IPS-NIHi7 (cell line): Measurements from ENCODE around the gene KLHDC8A.
A peak's percentile ranks its signal among the peaks of the same experiment; 100 is the strongest.
"Not testable (repeated sequence)": the region's sequence is repeated elsewhere in the genome, so short reads cannot be mapped to it uniquely, and the experiment has no call there.

Experiments
- DNase-seq: peaks from one replicate; pipeline ENCODE4 v3.0.0; 2012; ENCODE audit warnings: mixed read lengths; ENCODE audit errors: extremely low spot score

KLHDC8A gene

GRCh38 chr1:205371871-205372660, 15.3 kb upstream of the KLHDC8A start:
- DNase-seq: no peak

GRCh38 chr1:205370780-205371179, 14.1 kb upstream of the KLHDC8A start:
- no peak for DNase-seq

GRCh38 chr1:205369701-205370123, 13.0 kb upstream of the KLHDC8A start:
- no peak for DNase-seq

GRCh38 chr1:205368478-205368877, 11.8 kb upstream of the KLHDC8A start:
- no peak for DNase-seq

- no peak for DNase-seq
Observed at GRCh38 chr1:205365945-205366463, 9.3 kb upstream of the KLHDC8A start.

GRCh38 chr1:205365086-205365485, 8.4 kb upstream of the KLHDC8A start:
- DNase-seq: not testable (repeated sequence)

- no peak for DNase-seq
Observed at GRCh38 chr1:205360891-205361290, 4.2 kb upstream of the KLHDC8A start.

- no peak for DNase-seq
Observed at GRCh38 chr1:205359771-205360565, 3.2 kb upstream of the KLHDC8A start.

- no peak for DNase-seq
Observed at GRCh38 chr1:205358579-205358978, 1.9 kb upstream of the KLHDC8A start.

- no peak for DNase-seq
Observed at GRCh38 chr1:205357567-205357966, 845 bp upstream of the KLHDC8A start.

GRCh38 chr1:205355075-205355453, 1.7 kb downstream of the KLHDC8A start:
- no peak for DNase-seq

- peak; percentile 39 for DNase-seq
Observed at GRCh38 chr1:205354259-205355074, 2.3 kb downstream of the KLHDC8A start.

- no peak for DNase-seq
Observed at GRCh38 chr1:205353612-205354011, 3.1 kb downstream of the KLHDC8A start.

- DNase-seq: no peak
Observed at GRCh38 chr1:205353191-205353590, 3.5 kb downstream of the KLHDC8A start.

GRCh38 chr1:205351984-205352713, 4.6 kb downstream of the KLHDC8A start:
- DNase-seq: no peak

- DNase-seq: peak; percentile 58
Observed at GRCh38 chr1:205350691-205351141, 6.0 kb downstream of the KLHDC8A start.

GRCh38 chr1:205350124-205350523, 6.6 kb downstream of the KLHDC8A start:
- no peak for DNase-seq

GRCh38 chr1:205348554-205349487, 7.9 kb downstream of the KLHDC8A start:
- DNase-seq: no peak

GRCh38 chr1:205346956-205347574, 9.7 kb downstream of the KLHDC8A start:
- no peak for DNase-seq

- no peak for DNase-seq
Observed at GRCh38 chr1:205345761-205346160, 11.0 kb downstream of the KLHDC8A start.
